ENCODE measurements around the gene LAMA1.
"Not testable (repeated sequence)": the region's sequence is repeated elsewhere in the genome, so short reads cannot be mapped to it uniquely, and the experiment has no call there.

The LAMA1 gene

GRCh38 chr18:7117390-7118355 lies at the start of gene LAMA1:
LAMA1 (minus strand) TSS chr18:7117797; CDS start chr18:7117720, 77 bp downstream.
- Histone ChIP-seq H3K4me1 (ENCODE audit: control insufficient read depth, insufficient read depth, low read length) (no peaks in the 10 kb centered on the region), H3K27me3 (ENCODE audit: control insufficient read depth, insufficient read depth, low read length) (peaks cover 19% of the 10 kb centered on the region), H3K4me3 (ENCODE audit: low read length) (no peak within 1 kb of the TSS), H3K36me3 (ENCODE audit: control insufficient read depth, insufficient read depth, low read length) (no peaks in the 10 kb centered on the region), H3K9me3 (ENCODE audit: control insufficient read depth, low read length) (no peaks in the 10 kb centered on the region), H3K9ac (ENCODE audit: low read length) (no peak within 1 kb of the TSS)

- H3K4me1 ChIP-seq (ENCODE audit: control insufficient read depth, insufficient read depth, low read length): no peaks in the 10 kb centered on the region
- H3K9ac ChIP-seq (ENCODE audit: low read length): no peak overlapping the region
- no peaks in the 10 kb centered on the region for H3K9me3 ChIP-seq (ENCODE audit: control insufficient read depth, low read length)
- H3K36me3 ChIP-seq (ENCODE audit: control insufficient read depth, insufficient read depth, low read length): no peaks in the 10 kb centered on the region
- H3K27me3 ChIP-seq (ENCODE audit: control insufficient read depth, insufficient read depth, low read length): no peaks in the 10 kb centered on the region
- no peak overlapping the region for H3K4me3 ChIP-seq (ENCODE audit: low read length)
Measured at GRCh38 chr18:7165846-7166393, 48.3 kb upstream of the LAMA1 start.

GRCh38 chr18:7164323-7165004 lies 46.9 kb upstream of the LAMA1 start:
- Histone ChIP-seq H3K36me3 (ENCODE audit: control insufficient read depth, insufficient read depth, low read length) (no peaks in the 10 kb centered on the region), H3K4me3 (ENCODE audit: low read length) (no peak overlapping the region), H3K9ac (ENCODE audit: low read length) (no peak overlapping the region), H3K4me1 (ENCODE audit: control insufficient read depth, insufficient read depth, low read length) (no peaks in the 10 kb centered on the region), H3K9me3 (ENCODE audit: control insufficient read depth, low read length) (no peaks in the 10 kb centered on the region), H3K27me3 (ENCODE audit: control insufficient read depth, insufficient read depth, low read length) (no peaks in the 10 kb centered on the region)

- H3K36me3 ChIP-seq (ENCODE audit: control insufficient read depth, insufficient read depth, low read length): no peaks in the 10 kb centered on the region
- peaks cover 6% of the 10 kb centered on the region for H3K4me1 ChIP-seq (ENCODE audit: control insufficient read depth, insufficient read depth, low read length)
- H3K9me3 ChIP-seq (ENCODE audit: control insufficient read depth, low read length): no peaks in the 10 kb centered on the region
- H3K27me3 ChIP-seq (ENCODE audit: control insufficient read depth, insufficient read depth, low read length): no peaks in the 10 kb centered on the region
- H3K9ac ChIP-seq (ENCODE audit: low read length): no peak overlapping the region
- H3K4me3 ChIP-seq (ENCODE audit: low read length): no peak overlapping the region
Measured at GRCh38 chr18:7158216-7158615, 40.6 kb upstream of the LAMA1 start.

- no peaks in the 10 kb centered on the region for H3K36me3 ChIP-seq (ENCODE audit: control insufficient read depth, insufficient read depth, low read length)
Measured at GRCh38 chr18:7157760-7158159, 40.2 kb upstream of the LAMA1 start.

GRCh38 chr18:7155887-7156286 lies 38.3 kb upstream of the LAMA1 start:
- H3K4me1 ChIP-seq (ENCODE audit: control insufficient read depth, insufficient read depth, low read length): peaks cover 6% of the 10 kb centered on the region
- H3K27me3 ChIP-seq (ENCODE audit: control insufficient read depth, insufficient read depth, low read length): no peaks in the 10 kb centered on the region
- no peaks in the 10 kb centered on the region for H3K36me3 ChIP-seq (ENCODE audit: control insufficient read depth, insufficient read depth, low read length)
- H3K9ac ChIP-seq (ENCODE audit: low read length): no peak overlapping the region
- H3K9me3 ChIP-seq (ENCODE audit: control insufficient read depth, low read length): no peaks in the 10 kb centered on the region
- H3K4me3 ChIP-seq (ENCODE audit: low read length): no peak overlapping the region

More at GRCh38 chr18:7157760-7158159, 40.2 kb upstream of the LAMA1 start:
- no peak overlapping the region for H3K4me3 ChIP-seq (ENCODE audit: low read length)
- no peak overlapping the region for H3K9ac ChIP-seq (ENCODE audit: low read length)
- no peaks in the 10 kb centered on the region for H3K9me3 ChIP-seq (ENCODE audit: control insufficient read depth, low read length)
- peaks cover 6% of the 10 kb centered on the region for H3K4me1 ChIP-seq (ENCODE audit: control insufficient read depth, insufficient read depth, low read length)
- no peaks in the 10 kb centered on the region for H3K27me3 ChIP-seq (ENCODE audit: control insufficient read depth, insufficient read depth, low read length)

- Histone ChIP-seq H3K27me3 (ENCODE audit: control insufficient read depth, insufficient read depth, low read length) (no peaks in the 10 kb centered on the region), H3K9ac (ENCODE audit: low read length) (no peak overlapping the region)
Measured at GRCh38 chr18:7155092-7155491, 37.5 kb upstream of the LAMA1 start.

GRCh38 chr18:7152440-7152839 lies 34.8 kb upstream of the LAMA1 start:
- Histone ChIP-seq H3K9ac (ENCODE audit: low read length) (no peak overlapping the region), H3K36me3 (ENCODE audit: control insufficient read depth, insufficient read depth, low read length) (no peaks in the 10 kb centered on the region), H3K4me1 (ENCODE audit: control insufficient read depth, insufficient read depth, low read length) (peaks cover under 1% of the 10 kb centered on the region), H3K4me3 (ENCODE audit: low read length) (no peak overlapping the region), H3K9me3 (ENCODE audit: control insufficient read depth, low read length) (no peaks in the 10 kb centered on the region), H3K27me3 (ENCODE audit: control insufficient read depth, insufficient read depth, low read length) (no peaks in the 10 kb centered on the region)

More at GRCh38 chr18:7155092-7155491, 37.5 kb upstream of the LAMA1 start:
- H3K4me3 ChIP-seq (ENCODE audit: low read length): no peak overlapping the region
- H3K4me1 ChIP-seq (ENCODE audit: control insufficient read depth, insufficient read depth, low read length): peaks cover 6% of the 10 kb centered on the region
- H3K36me3 ChIP-seq (ENCODE audit: control insufficient read depth, insufficient read depth, low read length): no peaks in the 10 kb centered on the region
- H3K9me3 ChIP-seq (ENCODE audit: control insufficient read depth, low read length): no peaks in the 10 kb centered on the region

- Histone ChIP-seq H3K4me1 (ENCODE audit: control insufficient read depth, insufficient read depth, low read length) (no peaks in the 10 kb centered on the region), H3K9ac (ENCODE audit: low read length) (no peak overlapping the region), H3K36me3 (ENCODE audit: control insufficient read depth, insufficient read depth, low read length) (no peaks in the 10 kb centered on the region), H3K9me3 (ENCODE audit: control insufficient read depth, low read length) (no peaks in the 10 kb centered on the region), H3K4me3 (ENCODE audit: low read length) (no peak overlapping the region), H3K27me3 (ENCODE audit: control insufficient read depth, insufficient read depth, low read length) (no peaks in the 10 kb centered on the region)
Measured at GRCh38 chr18:7147399-7147798, 29.8 kb upstream of the LAMA1 start.

- Histone ChIP-seq H3K36me3 (ENCODE audit: control insufficient read depth, insufficient read depth, low read length) (no peaks in the 10 kb centered on the region), H3K27me3 (ENCODE audit: control insufficient read depth, insufficient read depth, low read length) (no peaks in the 10 kb centered on the region), H3K9me3 (ENCODE audit: control insufficient read depth, low read length) (no peaks in the 10 kb centered on the region), H3K4me1 (ENCODE audit: control insufficient read depth, insufficient read depth, low read length) (no peaks in the 10 kb centered on the region), H3K9ac (ENCODE audit: low read length) (no peak overlapping the region), H3K4me3 (ENCODE audit: low read length) (no peak overlapping the region)
Measured at GRCh38 chr18:7146067-7146466, 28.5 kb upstream of the LAMA1 start.

- H3K4me3 ChIP-seq (ENCODE audit: low read length); H3K9ac ChIP-seq (ENCODE audit: low read length); H3K27me3 ChIP-seq (ENCODE audit: control insufficient read depth, insufficient read depth, low read length): not testable (repeated sequence)
Measured at GRCh38 chr18:7144921-7145320, 27.3 kb upstream of the LAMA1 start.

GRCh38 chr18:7141287-7141686 lies 23.7 kb upstream of the LAMA1 start:
- no peaks in the 10 kb centered on the region for H3K4me1 ChIP-seq (ENCODE audit: control insufficient read depth, insufficient read depth, low read length)
- H3K9ac ChIP-seq (ENCODE audit: low read length): no peak overlapping the region

More at GRCh38 chr18:7144921-7145320, 27.3 kb upstream of the LAMA1 start:
- not testable (repeated sequence) for H3K4me1 ChIP-seq (ENCODE audit: control insufficient read depth, insufficient read depth, low read length); H3K9me3 ChIP-seq (ENCODE audit: control insufficient read depth, low read length); H3K36me3 ChIP-seq (ENCODE audit: control insufficient read depth, insufficient read depth, low read length)

More at GRCh38 chr18:7141287-7141686, 23.7 kb upstream of the LAMA1 start:
- Histone ChIP-seq H3K9me3 (ENCODE audit: control insufficient read depth, low read length) (no peaks in the 10 kb centered on the region), H3K4me3 (ENCODE audit: low read length) (no peak overlapping the region), H3K27me3 (ENCODE audit: control insufficient read depth, insufficient read depth, low read length) (no peaks in the 10 kb centered on the region), H3K36me3 (ENCODE audit: control insufficient read depth, insufficient read depth, low read length) (no peaks in the 10 kb centered on the region)

All from mucosa of stomach (tissue), 1 donor.